ENCODE data around the gene AQP1.

DNA sequence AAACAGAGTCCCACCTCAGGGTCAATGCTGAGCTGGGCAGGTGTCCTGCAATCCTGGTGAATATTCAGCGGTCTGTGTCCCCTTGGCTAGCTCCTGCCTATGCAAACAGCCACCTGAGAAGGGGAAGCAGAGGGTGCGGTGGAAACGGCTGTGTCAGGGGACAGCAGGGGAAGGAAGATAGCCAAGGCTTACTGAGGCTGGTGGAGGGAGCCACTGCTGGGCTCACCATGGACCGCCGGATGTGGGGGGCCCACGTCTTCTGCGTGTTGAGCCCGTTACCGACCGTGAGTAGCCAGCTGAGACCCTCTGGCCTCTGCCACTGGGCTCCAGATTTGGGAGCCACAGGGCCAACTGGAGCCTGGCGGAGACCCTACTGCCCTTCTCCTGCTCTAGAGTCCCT is 52.2 kb downstream of the AQP1 start, which contains the start of gene GHRHR:
- TF ChIP-seq CTCF (IDR thresholded peaks at IDR 0.05; ENCODE audit: borderline replicate concordance, extremely low read depth, low read length, poor library complexity, severe bottlenecking) (no peak), EZH2 (IDR thresholded peaks at IDR 0.05; ENCODE audit: borderline replicate concordance, low read depth, low read length, severe bottlenecking) (no peak)

Data from DND-41 (cell line).